Pancreas (tissue), 10 donors: ENCODE results near the gene VILL. TPM values are rescaled to one million over a fixed set of nuclear protein-coding genes. Genes with fewer than 3 reads are reported as not detected.

ENCODE experiments used
- ATAC-seq, 4 donors: fragments of 200-7000 bp; cut with Tn5 transposase; one replicate each; pipeline versions ENCODE4 v1.8.0 to v1.9.1; 2020; ENCODE audit warnings: mild to moderate bottlenecking in 4 of 4, moderate library complexity in 4 of 4
- DNase-seq, 6 donors: peaks; one replicate each; pipeline ENCODE4 v3.0.0-alpha.2; 2020
- FAIRE-seq: peaks from 2 replicates; lab custom pipeline; 2012; peaks lifted over from hg19 to GRCh38; lab: Jason Lieb, UNC
- H3K27ac ChIP-seq, 4 donors: fragments of 200-600 bp; sonication (generic); 1 replicate in 3 of 4; 2 replicates in 1 of 4; pipeline versions ENCODE4 v1.5.0 to v1.8.0; 2020
- H3K27me3 ChIP-seq, 4 donors: fragments of 200-600 bp; one replicate each; pipeline ENCODE4 v1.8.0; 2021
- H3K36me3 ChIP-seq, 3 donors: fragments of 200-600 bp; sonication (generic) in 1 of 3; one replicate each; pipeline versions ENCODE4 v1.5.0 to v1.8.0; 2020 to 2021
- H3K4me1 ChIP-seq, 3 donors: fragments of 200-600 bp; one replicate each; pipeline ENCODE4 v1.8.0; 2021
- H3K4me3 ChIP-seq, 4 donors: fragments of 200-600 bp; sonication (generic) in 2 of 4; one replicate each; pipeline versions ENCODE4 v1.5.0 to v1.8.0; 2020 to 2021
- H3K9me3 ChIP-seq, 4 donors: fragments of 200-600 bp; one replicate each; pipeline ENCODE4 v1.8.0; 2021
- WGBS, 2 donors: extraction: QIAGEN DNeasy Blood & Tissue Kit; methylation state at CpG; one replicate each; pipeline ENCODE4 v1.1.7; 2013; 5-methylcytosine and 5-hydroxymethylcytosine counted together
- intact Hi-C, 3 donors: fragments of 100-400 bp; cut with DNase I; formaldehyde crosslinking; loops; one replicate each; pipeline versions ENCODE4 v1.11.1 to v1.14.2; 2022
- polyA plus RNA-seq, 2 donors: library from polyadenylated mRNA; stranded (reverse); fragments of 200-250 nt; gene quantifications; one replicate each; pipeline ENCODE4 v1.2.3, GENCODE V29; 2013
- total RNA-seq, 6 donors: library from RNA; stranded (reverse); fragmentation: NEBNext Ultra II Directional in 4 of 6; extraction: Animal tissue kit (Norgen Biotek cat#: 25700) in 4 of 6; gene quantifications; one replicate each; pipeline versions ENCODE4 v1.2.1 to v1.2.4, GENCODE V29; 2021 to 2023
- TF ChIP-seq, protein P1 (sequence below), 4 donors: fragments of 200-600 bp; sonication (generic) in 3 of 4; IDR thresholded peaks; one replicate each; pipeline versions ENCODE4 v1.5.0 to v1.8.0; 2021; ENCODE audit warnings: antibody characterized with exemption in 4 of 4
- donor health status: healthy with polysubstance abuse.
- donor health status: DM: no; HTN: no; CAD: no; lungs with moderate emphysema.
- donor health status: DM: no; HTN: no; CAD: no.
- donor health status: control.
- donor health status: control.
- donor health status: Bipolar disorder and iron deficiency.
- donor health status: DM: yes; HTN: yes; CAD: no.
- donor health status: DM: no; HTN: no; CAD: no.
- donor health status: DM: no; HTN: no; CAD: no.
- donor health status: DM: yes; HTN: yes; CAD: no.

The VILL gene
- total and polyA plus RNA-seq, 8 donors, result 1.2 to 7.0 (median 3.8) TPM

DNA sequence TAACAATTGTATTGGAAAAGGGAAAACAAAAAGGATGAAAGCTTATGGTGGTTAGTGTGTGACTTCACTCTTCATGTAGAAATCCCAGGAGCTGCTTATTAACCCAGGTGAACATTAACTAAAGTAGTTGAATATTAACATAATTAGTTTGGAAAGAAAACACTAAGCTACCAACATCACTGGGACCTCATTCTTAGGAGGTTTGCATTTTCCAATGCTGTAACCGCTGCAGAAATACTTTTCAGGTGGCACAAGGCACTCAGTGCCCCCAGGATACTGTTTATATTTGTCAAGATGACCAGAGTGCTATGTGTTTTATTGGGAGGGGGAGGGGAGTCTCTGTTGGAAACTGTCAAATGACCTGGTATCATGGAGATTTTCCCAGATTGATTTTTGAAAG, 25.9 kb upstream of the VILL start:
- intact Hi-C loops, result loop anchor here (5.0 to 10.0 kb wide), 3 partner anchors 107 to 112 kb away; no protein-coding TSS in a partner anchor
- FAIRE-seq (no peak), DNase-seq (no peak), ATAC-seq (peak; percentile 79 to 91 (median 88))
- no peaks in the 10 kb centered on the region for H3K36me3 ChIP-seq
- TF ChIP-seq, protein P1, sequence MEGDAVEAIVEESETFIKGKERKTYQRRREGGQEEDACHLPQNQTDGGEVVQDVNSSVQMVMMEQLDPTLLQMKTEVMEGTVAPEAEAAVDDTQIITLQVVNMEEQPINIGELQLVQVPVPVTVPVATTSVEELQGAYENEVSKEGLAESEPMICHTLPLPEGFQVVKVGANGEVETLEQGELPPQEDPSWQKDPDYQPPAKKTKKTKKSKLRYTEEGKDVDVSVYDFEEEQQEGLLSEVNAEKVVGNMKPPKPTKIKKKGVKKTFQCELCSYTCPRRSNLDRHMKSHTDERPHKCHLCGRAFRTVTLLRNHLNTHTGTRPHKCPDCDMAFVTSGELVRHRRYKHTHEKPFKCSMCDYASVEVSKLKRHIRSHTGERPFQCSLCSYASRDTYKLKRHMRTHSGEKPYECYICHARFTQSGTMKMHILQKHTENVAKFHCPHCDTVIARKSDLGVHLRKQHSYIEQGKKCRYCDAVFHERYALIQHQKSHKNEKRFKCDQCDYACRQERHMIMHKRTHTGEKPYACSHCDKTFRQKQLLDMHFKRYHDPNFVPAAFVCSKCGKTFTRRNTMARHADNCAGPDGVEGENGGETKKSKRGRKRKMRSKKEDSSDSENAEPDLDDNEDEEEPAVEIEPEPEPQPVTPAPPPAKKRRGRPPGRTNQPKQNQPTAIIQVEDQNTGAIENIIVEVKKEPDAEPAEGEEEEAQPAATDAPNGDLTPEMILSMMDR (IDR thresholded peaks at IDR 0.05), result no peak
- H3K9me3 ChIP-seq, result no peaks in the 10 kb centered on the region
- 14 to 17% methylated on average over 1 of the region's 1 CpG for WGBS, 2 donors
- no peaks in the 10 kb centered on the region for H3K27me3 ChIP-seq
- H3K27ac ChIP-seq, result peak overlapping the region in 2 of 4 donors; percentile 65 to 72
- peak overlapping the region in 1 of 4 donors; percentile 9 for H3K4me3 ChIP-seq
- peaks cover 3 to 32% (median 32%) of the 10 kb centered on the region in 3 donors for H3K4me1 ChIP-seq

DNA sequence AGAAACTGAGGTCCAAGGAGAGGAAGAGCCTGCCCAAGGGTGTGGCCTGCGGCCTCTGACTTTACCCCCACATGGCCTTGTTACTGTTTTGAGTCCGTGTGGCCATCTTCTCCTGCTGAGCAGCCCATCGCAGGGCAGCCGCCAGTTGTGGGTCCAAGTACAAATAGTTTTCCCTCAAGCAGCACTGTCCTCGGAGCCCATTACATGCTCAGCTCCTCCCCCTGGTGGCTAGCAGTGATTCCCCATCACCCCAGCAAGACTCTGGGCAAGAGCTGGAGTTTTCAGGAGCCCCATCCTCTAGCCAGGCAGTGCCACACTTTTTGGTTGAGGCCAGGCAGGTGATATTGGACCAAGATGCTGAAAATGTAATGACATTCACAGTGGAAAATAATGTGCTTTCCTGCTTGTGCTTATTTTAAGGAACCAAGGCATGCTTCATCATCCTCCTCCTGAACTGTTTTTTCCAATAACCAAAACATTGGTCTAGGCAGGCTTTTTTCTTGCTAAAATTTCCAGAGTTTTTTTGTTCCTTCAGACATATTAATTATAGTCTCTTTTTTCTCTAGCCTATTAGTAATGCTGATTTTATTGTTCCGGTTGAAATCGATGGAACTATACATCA, 23.2 kb upstream of the VILL start:
- Histone ChIP-seq H3K27me3 (no peaks in the 10 kb centered on the region), H3K27ac (no peak overlapping the region), H3K36me3 (no peaks in the 10 kb centered on the region), H3K9me3 (no peaks in the 10 kb centered on the region), H3K4me3 (no peak overlapping the region), H3K4me1 (peaks cover 3 to 30% (median 29%) of the 10 kb centered on the region in 3 donors)
- DNase-seq (peak in 5 of 6 donors; percentile 39 to 75 (median 59)), FAIRE-seq (no peak), ATAC-seq (peak; percentile 51 to 78 (median 76))
- 41 to 45% methylated on average over 7 of the region's 7 CpGs for WGBS, 2 donors
- TF ChIP-seq, protein P1 (IDR thresholded peaks at IDR 0.05), result peak; percentile 41 to 76 (median 60)
- intact Hi-C loops, result loop anchor here (5.0 to 10.0 kb wide), 3 partner anchors 110 to 115 kb away; no protein-coding TSS in a partner anchor

DNA sequence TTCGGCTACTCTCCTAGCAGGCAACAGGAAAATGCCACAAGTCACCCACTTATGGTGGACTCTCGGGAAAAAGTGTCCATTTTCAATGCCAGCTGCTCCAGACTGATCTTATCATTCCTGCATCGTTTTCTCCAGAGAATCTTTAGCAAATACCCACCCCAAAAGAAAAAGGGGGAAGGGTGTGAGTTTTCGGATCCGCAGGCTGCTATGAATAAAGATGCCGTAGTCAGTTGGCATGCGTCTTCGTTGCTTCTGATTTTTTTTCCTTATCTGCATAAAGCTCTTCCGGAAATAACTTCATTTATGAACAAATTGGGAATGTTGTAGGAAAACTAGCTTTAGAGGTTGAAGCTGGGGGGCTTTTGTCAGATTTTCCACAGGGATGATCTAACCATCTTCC, 22.4 kb upstream of the VILL start:
- FAIRE-seq (no peak), DNase-seq (no peak), ATAC-seq (no peak)
- intact Hi-C loops, result loop anchor here (5.0 to 10.0 kb wide), 3 partner anchors 111 to 116 kb away; no protein-coding TSS in a partner anchor
- 79 to 83% methylated on average over 9 of the region's 9 CpGs for WGBS, 2 donors
- Histone ChIP-seq H3K36me3 (no peaks in the 10 kb centered on the region), H3K4me1 (peaks cover 3 to 23% (median 20%) of the 10 kb centered on the region in 3 donors), H3K27ac (no peak overlapping the region), H3K4me3 (no peak overlapping the region), H3K9me3 (no peaks in the 10 kb centered on the region), H3K27me3 (no peaks in the 10 kb centered on the region)
- TF ChIP-seq, protein P1 (IDR thresholded peaks at IDR 0.05), result no peak

DNA sequence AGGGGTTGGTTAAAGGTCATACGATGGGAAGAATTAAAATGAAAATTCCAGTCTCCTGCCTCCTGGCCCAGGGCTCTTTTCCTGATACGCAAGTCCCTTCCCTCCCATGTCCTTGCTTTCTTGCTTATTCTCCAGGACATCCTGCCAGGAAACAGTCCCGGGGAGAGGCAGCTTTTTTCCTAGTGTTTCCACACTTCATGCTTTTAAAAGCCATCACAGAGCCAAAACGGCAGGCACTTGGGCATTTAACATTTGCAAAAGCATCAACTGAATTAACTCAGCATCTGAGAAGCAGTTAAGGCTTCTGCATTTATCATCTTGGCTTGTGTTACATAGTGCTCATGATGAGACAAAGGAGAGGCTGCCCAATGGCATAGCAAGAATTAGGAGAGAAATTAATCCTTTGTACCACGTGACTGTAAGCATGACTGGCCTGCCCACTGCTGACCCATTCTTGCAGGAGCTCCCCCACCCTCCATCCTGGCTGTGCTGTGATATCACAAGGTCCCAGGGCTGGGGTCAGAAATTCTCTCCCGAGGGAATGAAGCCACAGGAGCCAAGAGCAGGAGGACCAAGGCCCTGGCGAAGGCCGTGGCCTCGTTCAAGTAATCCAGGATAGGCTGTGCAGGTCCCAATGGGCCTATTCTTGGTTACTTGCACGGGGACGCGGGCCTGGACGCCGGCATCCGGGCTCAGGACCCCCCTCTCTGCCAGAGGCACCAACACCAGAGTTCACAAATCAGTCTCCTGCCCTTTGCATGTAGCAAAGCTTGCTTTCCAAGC, 21.6 kb upstream of the VILL start:
- Histone ChIP-seq H3K4me3 (no peak overlapping the region), H3K27ac (no peak overlapping the region), H3K4me1 (peaks cover 3 to 17% (median 13%) of the 10 kb centered on the region in 3 donors), H3K36me3 (no peaks in the 10 kb centered on the region), H3K27me3 (no peaks in the 10 kb centered on the region), H3K9me3 (no peaks in the 10 kb centered on the region)
- FAIRE-seq (no peak), DNase-seq (no peak), ATAC-seq (no peak)
- TF ChIP-seq, protein P1 (IDR thresholded peaks at IDR 0.05), result no peak
- 78 to 80% methylated on average over 15 of the region's 15 CpGs for WGBS, 2 donors
- intact Hi-C loops, result loop anchor here (5.0 to 10.0 kb wide), 3 partner anchors 112 to 117 kb away; no protein-coding TSS in a partner anchor
